ENCODE data around the gene MBNL1. TPM values are rescaled to one million over a fixed set of nuclear protein-coding genes. Genes with fewer than 3 reads are reported as not detected.
A peak's percentile ranks its signal among the peaks of the same experiment; 100 is the strongest.
"Not testable (repeated sequence)": the region's sequence is repeated elsewhere in the genome, so short reads cannot be mapped to it uniquely, and the experiment has no call there.

Gene MBNL1
- total and polyA plus RNA-seq, 7 experiments from 2014 or later, result 371 to 675 (median 497) TPM

DNA sequence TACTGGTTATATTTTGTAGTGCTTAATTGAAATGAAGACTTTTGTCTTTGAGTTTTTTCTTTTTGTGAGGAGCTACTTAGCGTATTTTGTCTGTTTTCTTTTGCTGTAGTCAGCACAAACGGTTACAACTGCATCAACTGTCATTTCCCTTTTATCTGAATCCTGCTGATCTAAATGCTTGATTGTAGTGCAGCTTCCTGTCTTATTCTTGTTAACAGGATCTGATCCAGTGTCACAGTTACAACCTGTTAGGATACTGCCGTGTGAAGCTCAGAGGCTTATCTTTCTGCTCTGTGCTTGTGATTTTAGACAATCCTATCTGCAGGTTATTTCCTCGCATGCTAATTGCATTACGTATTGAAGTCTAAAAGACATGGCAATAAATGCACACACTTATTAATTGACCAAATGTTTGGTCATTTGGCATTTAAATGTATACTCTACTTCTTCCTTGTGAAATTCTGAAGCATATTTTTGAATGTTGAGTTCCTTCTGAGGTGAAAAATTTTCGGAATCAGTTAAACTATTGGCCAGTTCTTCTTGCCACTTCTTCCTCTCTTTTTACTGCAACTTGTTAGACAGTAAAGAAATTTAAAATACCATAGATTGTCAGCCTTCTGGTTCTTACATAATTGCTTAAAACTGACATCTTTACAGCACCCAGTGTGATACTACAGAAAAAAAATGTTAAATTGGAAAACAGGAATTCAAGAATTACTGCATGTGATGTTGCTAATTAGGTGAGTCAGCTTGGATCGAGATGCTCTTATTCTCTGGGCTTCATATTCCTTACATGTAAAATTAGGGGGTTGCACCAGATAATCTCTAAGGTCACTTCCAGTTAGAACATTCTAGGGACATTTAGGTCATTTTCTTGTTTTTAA lies 168.2 kb downstream of the MBNL1 start:
- ChIA-PET CTCF (interaction anchor here (0.5 kb wide), 1 partner anchor 38 kb away, joined by 3 read pairs; no protein-coding TSS in a partner anchor), POLR2A (interaction anchor here (0.6 to 1.1 kb wide), 5 partner anchors 11 to 260 kb away, joined by 3 to 5 read pairs (median 3); no protein-coding TSS in a partner anchor)
- Histone ChIP-seq H3K4me3 (ENCODE audit: low read length) (no peak overlapping the region), H3K4me1 (ENCODE audit: control insufficient read depth in 2 of 2, insufficient read depth in 2 of 2, low read length in 2 of 2) (peaks cover 4 to 12% of the 10 kb centered on the region in 2 donors), H3K27me3 (ENCODE audit: control insufficient read depth in 2 of 2, insufficient read depth in 2 of 2, low read length in 2 of 2) (no peaks in the 10 kb centered on the region), H3K36me3 (ENCODE audit: control insufficient read depth in 2 of 3, insufficient read depth in 3 of 3, low read length in 3 of 3) (peaks cover 6 to 29% (median 7%) of the 10 kb centered on the region in 3 experiments), H3K27ac (ENCODE audit: low read depth, low read length) (peak overlapping the region; percentile 51), H3K9me3 (ENCODE audit: control insufficient read depth in 2 of 3, low read length in 3 of 3) (peaks cover 0 to 6% (median 0%) of the 10 kb centered on the region in 3 experiments)
- ATAC-seq (no peak), DNase-seq (no peak)
- Mint-ChIP-seq H3K27ac (peak overlapping the region in 8 of 9 donors; percentile 16 to 88 (median 68)), H3K4me3 (peak overlapping the region in 9 of 10 donors; percentile 35 to 67 (median 55)), H3K9me3 (peaks cover 0 to 13% (median 4%) of the 10 kb centered on the region in 11 donors), H3K36me3 (peaks cover 12 to 68% (median 58%) of the 10 kb centered on the region in 5 donors), H3K4me1 (peaks cover 33 to 87% (median 77%) of the 10 kb centered on the region in 7 donors), H3K27me3 (no peaks in the 10 kb centered on the region)
- intact Hi-C loops (cut with micrococcal nuclease), result no loop called here

DNA sequence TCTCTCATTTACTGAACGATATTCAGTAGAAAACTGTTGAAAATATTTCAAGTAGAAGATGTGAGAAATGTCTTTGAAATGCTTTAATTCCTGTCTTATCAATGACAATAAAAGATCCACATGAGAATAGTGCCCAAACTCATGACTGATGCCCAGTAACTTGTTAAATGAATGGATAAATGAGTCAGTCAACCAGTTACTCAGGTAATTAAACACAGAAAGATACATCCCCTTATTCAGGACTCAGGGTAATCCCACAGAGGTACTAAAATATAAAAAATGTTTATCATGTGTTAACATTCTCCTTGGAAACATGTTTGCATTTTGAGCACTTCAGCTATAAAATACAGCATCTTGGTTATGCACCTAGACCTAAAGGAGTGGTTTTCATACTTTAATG lies 169.5 kb downstream of the MBNL1 start:
- peaks cover 0 to 20% (median under 1%) of the 10 kb centered on the region in 3 experiments for H3K36me3 ChIP-seq (ENCODE audit: control insufficient read depth in 2 of 3, insufficient read depth in 3 of 3, low read length in 3 of 3)
- Mint-ChIP-seq H3K9me3 (peaks cover 0 to 6% (median 4%) of the 10 kb centered on the region in 11 donors), H3K4me1 (peaks cover 40 to 92% (median 79%) of the 10 kb centered on the region in 7 donors), H3K27me3 (no peaks in the 10 kb centered on the region), H3K4me3 (peak overlapping the region in 2 of 10 donors; percentile 29 to 63), H3K27ac (peak overlapping the region in 5 of 9 donors; percentile 36 to 85 (median 71)), H3K36me3 (peaks cover 12 to 56% (median 45%) of the 10 kb centered on the region in 5 donors)
- H3K4me1 ChIP-seq (ENCODE audit: control insufficient read depth in 2 of 2, insufficient read depth in 2 of 2, low read length in 2 of 2), result peaks cover 10 to 17% of the 10 kb centered on the region in 2 donors
- no peak for DNase-seq
- H3K9me3 ChIP-seq (ENCODE audit: control insufficient read depth in 2 of 3, low read length in 3 of 3), result peaks cover 0 to 6% (median 0%) of the 10 kb centered on the region in 3 experiments
- H3K27me3 ChIP-seq (ENCODE audit: control insufficient read depth in 2 of 2, insufficient read depth in 2 of 2, low read length in 2 of 2), result no peaks in the 10 kb centered on the region
- no peak for ATAC-seq
- ChIA-PET POLR2A (interaction anchor here (0.8 kb wide), 1 partner anchor 260 kb away, joined by 5 read pairs; no protein-coding TSS in a partner anchor), CTCF (interaction anchor here (1.0 kb wide), 1 partner anchor 365 kb away, joined by 3 read pairs; no protein-coding TSS in a partner anchor)
- H3K4me3 ChIP-seq (ENCODE audit: low read length), result no peak overlapping the region
- H3K27ac ChIP-seq (ENCODE audit: low read depth, low read length), result peak overlapping the region; percentile 3
- intact Hi-C loops (cut with micrococcal nuclease), result no loop called here

- intact Hi-C loops (cut with micrococcal nuclease), result no loop called here
- peaks cover 13 to 22% of the 10 kb centered on the region in 2 donors for H3K4me1 ChIP-seq (ENCODE audit: control insufficient read depth in 2 of 2, insufficient read depth in 2 of 2, low read length in 2 of 2)
- no peaks in the 10 kb centered on the region for H3K27me3 Mint-ChIP-seq
- CTCF ChIA-PET, result interaction anchor here (1.0 kb wide), 1 partner anchor 366 kb away, joined by 3 read pairs; no protein-coding TSS in a partner anchor
- POLR2A ChIA-PET, result no interaction called here
- H3K4me3 ChIP-seq (ENCODE audit: low read length), result no peak overlapping the region
- peak overlapping the region in 4 of 10 donors; percentile 42 to 63 (median 51) for H3K4me3 Mint-ChIP-seq
- H3K9me3 ChIP-seq (ENCODE audit: control insufficient read depth in 2 of 3, low read length in 3 of 3), result peaks cover 0 to 5% (median 0%) of the 10 kb centered on the region in 3 experiments
- H3K36me3 ChIP-seq (ENCODE audit: control insufficient read depth in 2 of 3, insufficient read depth in 3 of 3, low read length in 3 of 3), result peaks cover 0 to 17% (median 0%) of the 10 kb centered on the region in 3 experiments
- H3K27me3 ChIP-seq (ENCODE audit: control insufficient read depth in 2 of 2, insufficient read depth in 2 of 2, low read length in 2 of 2), result no peaks in the 10 kb centered on the region
- DNase-seq (no peak), ATAC-seq (no peak)
- peaks cover 12 to 52% (median 43%) of the 10 kb centered on the region in 5 donors for H3K36me3 Mint-ChIP-seq
- H3K9me3 Mint-ChIP-seq, result peaks cover 0 to 6% (median 3%) of the 10 kb centered on the region in 11 donors
- H3K27ac Mint-ChIP-seq, result peak overlapping the region in 5 of 9 donors; percentile 2 to 81 (median 38)
- no peak overlapping the region for H3K27ac ChIP-seq (ENCODE audit: low read depth, low read length)
- H3K4me1 Mint-ChIP-seq, result peaks cover 43 to 97% (median 85%) of the 10 kb centered on the region in 7 donors
Observed at GRCh38 chr3:152438706-152439105, 170.0 kb downstream of the MBNL1 start.

DNA sequence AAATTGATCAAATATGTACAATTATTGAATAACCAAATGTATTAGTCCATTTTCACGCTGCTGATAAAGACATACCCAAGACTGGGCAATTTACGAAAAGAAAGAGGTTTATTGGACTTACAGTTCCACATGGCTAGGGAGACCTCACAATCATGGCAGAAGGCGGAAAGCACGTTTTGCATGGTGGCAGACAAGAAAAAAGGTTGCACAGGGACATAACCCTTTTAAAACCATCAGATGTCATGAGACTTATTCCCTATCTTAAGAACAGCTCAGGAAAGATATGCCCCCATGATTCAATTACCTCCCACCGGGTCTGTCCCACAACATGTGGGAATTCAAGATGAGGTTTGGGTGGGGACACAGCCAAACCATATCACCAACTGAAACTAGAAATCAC lies 171.5 kb downstream of the MBNL1 start:
- H3K27me3 Mint-ChIP-seq; H3K27me3 ChIP-seq (ENCODE audit: control insufficient read depth in 2 of 2, insufficient read depth in 2 of 2, low read length in 2 of 2); ATAC-seq; H3K9me3 Mint-ChIP-seq; DNase-seq; H3K9me3 ChIP-seq (ENCODE audit: control insufficient read depth in 2 of 3, low read length in 3 of 3); H3K4me3 ChIP-seq (ENCODE audit: low read length); H3K27ac ChIP-seq (ENCODE audit: low read depth, low read length): not testable (repeated sequence)
- CTCF ChIA-PET, result interaction anchor here (0.6 to 0.9 kb wide), 2 partner anchors 249 to 257 kb away, joined by 3 read pairs; no protein-coding TSS in a partner anchor
- peak overlapping the region in 7 of 10 donors; percentile 3 to 63 (median 25) for H3K4me3 Mint-ChIP-seq
- intact Hi-C loops (cut with micrococcal nuclease), result loop anchor here in 1 of 2 donors (2.0 to 5.0 kb wide), 2 partner anchors 15 to 138 kb away; no protein-coding TSS in a partner anchor
- H3K36me3 Mint-ChIP-seq, result peaks cover 11 to 44% (median 28%) of the 10 kb centered on the region in 5 donors
- peaks cover 51 to 97% (median 85%) of the 10 kb centered on the region in 7 donors for H3K4me1 Mint-ChIP-seq
- H3K4me1 ChIP-seq (ENCODE audit: control insufficient read depth in 2 of 2, insufficient read depth in 2 of 2, low read length in 2 of 2), result peaks cover 21 to 23% of the 10 kb centered on the region in 2 donors
- H3K27ac Mint-ChIP-seq, result peak overlapping the region in 5 of 9 donors; percentile 12 to 72 (median 39)
- H3K36me3 ChIP-seq (ENCODE audit: control insufficient read depth in 2 of 3, insufficient read depth in 3 of 3, low read length in 3 of 3), result peaks cover 3 to 15% (median 4%) of the 10 kb centered on the region in 3 experiments
- POLR2A ChIA-PET, result interaction anchor here (0.8 to 1.3 kb wide), 4 partner anchors 9 to 13 kb away, joined by 3 to 5 read pairs (median 4); no protein-coding TSS in a partner anchor

DNA sequence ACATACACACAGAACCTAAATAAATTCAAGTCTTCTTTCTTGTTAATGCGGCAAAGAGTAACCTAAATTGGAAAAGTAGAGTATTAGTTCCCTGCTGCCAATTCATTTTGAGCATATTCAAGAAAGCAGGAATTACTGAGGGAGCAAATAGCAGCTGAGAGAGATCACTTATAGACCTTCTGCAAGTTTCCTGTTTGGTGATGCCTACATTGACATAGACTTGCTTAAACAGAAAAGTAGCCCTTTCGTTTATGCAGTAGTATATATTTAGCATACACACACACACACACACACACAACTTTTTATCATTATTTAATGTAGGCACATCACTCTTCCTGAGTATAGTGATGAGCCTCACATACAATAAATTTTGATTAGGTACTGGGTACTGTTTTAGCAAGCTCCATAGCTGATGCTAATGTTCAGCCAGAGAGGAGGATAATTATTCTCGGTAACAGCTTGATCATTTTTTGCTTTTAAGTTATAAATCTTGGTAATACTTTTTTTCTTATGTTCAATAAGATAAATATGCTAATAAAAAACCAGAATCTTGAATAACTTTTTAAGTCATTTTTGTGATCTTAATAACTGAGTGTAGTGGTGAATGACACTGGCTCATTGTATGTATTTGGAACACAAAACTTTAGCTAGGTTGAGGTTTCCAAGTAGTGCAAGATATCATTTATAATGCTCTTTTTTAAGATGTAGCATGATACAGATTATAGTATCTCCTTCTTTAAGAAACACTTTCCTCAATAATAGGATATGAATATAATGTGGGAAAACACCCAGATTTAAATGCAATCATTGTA lies 174.7 kb downstream of the MBNL1 start:
- H3K27ac ChIP-seq (ENCODE audit: low read depth, low read length), result peak overlapping the region; percentile 50
- Mint-ChIP-seq H3K27ac (peak overlapping the region; percentile 45 to 91 (median 68)), H3K9me3 (no peaks in the 10 kb centered on the region), H3K36me3 (peaks cover 11 to 43% (median 30%) of the 10 kb centered on the region in 5 donors), H3K4me1 (peaks cover 51 to 92% (median 80%) of the 10 kb centered on the region in 7 donors), H3K27me3 (no peaks in the 10 kb centered on the region), H3K4me3 (peak overlapping the region in 7 of 10 donors; percentile 18 to 74 (median 58))
- no peaks in the 10 kb centered on the region for H3K9me3 ChIP-seq (ENCODE audit: control insufficient read depth in 2 of 3, low read length in 3 of 3)
- H3K36me3 ChIP-seq (ENCODE audit: control insufficient read depth in 2 of 3, insufficient read depth in 3 of 3, low read length in 3 of 3), result peaks cover 4 to 23% (median 6%) of the 10 kb centered on the region in 3 experiments
- intact Hi-C loops (cut with micrococcal nuclease), result loop anchor here (1.0 to 5.0 kb wide), 7 partner anchors 8 to 371 kb away; no protein-coding TSS in a partner anchor
- peaks cover 27 to 32% of the 10 kb centered on the region in 2 donors for H3K4me1 ChIP-seq (ENCODE audit: control insufficient read depth in 2 of 2, insufficient read depth in 2 of 2, low read length in 2 of 2)
- ChIA-PET CTCF (interaction anchor here (0.6 to 6.0 kb wide), 9 partner anchors 18 to 371 kb away, joined by 3 to 61 read pairs (median 3); no protein-coding TSS in a partner anchor), POLR2A (interaction anchor here (0.6 to 1.2 kb wide), 8 partner anchors 13 to 321 kb away, joined by 3 to 5 read pairs (median 3); partner anchors contain the start of gene MBNL1)
- DNase-seq, result no peak
- peak; percentile 35 for ATAC-seq
- no peaks in the 10 kb centered on the region for H3K27me3 ChIP-seq (ENCODE audit: control insufficient read depth in 2 of 2, insufficient read depth in 2 of 2, low read length in 2 of 2)
- H3K4me3 ChIP-seq (ENCODE audit: low read length), result no peak overlapping the region

Data from naive thymus-derived CD4-positive, alpha-beta T cell (primary cell).